Retinal pigment epithelial cell (primary cell): ENCODE results near the gene LRRC49.

Experiments used
- DNase-seq: peaks from one replicate; pipeline ENCODE4 v3.0.0-alpha.2; 2010; ENCODE audit warnings: low read depth
- H3K4me3 ChIP-seq: 2 replicates; pipeline ENCODE4 v1.5.1; 2011; ENCODE audit warnings: mild to moderate bottlenecking, low read length, control low read depth, moderate library complexity
- TF ChIP-seq, protein P1 (sequence below): conservative IDR thresholded peaks from 2 replicates; pipeline ENCODE4 v1.5.1; 2011; ENCODE audit warnings: low read depth, low read length, control low read depth, inconsistent platforms

The LRRC49 gene

GRCh38 chr15:70873232-70874054 is 19.2 kb upstream of the LRRC49 start:
- TF ChIP-seq, protein P1, sequence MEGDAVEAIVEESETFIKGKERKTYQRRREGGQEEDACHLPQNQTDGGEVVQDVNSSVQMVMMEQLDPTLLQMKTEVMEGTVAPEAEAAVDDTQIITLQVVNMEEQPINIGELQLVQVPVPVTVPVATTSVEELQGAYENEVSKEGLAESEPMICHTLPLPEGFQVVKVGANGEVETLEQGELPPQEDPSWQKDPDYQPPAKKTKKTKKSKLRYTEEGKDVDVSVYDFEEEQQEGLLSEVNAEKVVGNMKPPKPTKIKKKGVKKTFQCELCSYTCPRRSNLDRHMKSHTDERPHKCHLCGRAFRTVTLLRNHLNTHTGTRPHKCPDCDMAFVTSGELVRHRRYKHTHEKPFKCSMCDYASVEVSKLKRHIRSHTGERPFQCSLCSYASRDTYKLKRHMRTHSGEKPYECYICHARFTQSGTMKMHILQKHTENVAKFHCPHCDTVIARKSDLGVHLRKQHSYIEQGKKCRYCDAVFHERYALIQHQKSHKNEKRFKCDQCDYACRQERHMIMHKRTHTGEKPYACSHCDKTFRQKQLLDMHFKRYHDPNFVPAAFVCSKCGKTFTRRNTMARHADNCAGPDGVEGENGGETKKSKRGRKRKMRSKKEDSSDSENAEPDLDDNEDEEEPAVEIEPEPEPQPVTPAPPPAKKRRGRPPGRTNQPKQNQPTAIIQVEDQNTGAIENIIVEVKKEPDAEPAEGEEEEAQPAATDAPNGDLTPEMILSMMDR, result no peak
- no peak overlapping the region for H3K4me3 ChIP-seq
- DNase-seq, result no peak

DNA sequence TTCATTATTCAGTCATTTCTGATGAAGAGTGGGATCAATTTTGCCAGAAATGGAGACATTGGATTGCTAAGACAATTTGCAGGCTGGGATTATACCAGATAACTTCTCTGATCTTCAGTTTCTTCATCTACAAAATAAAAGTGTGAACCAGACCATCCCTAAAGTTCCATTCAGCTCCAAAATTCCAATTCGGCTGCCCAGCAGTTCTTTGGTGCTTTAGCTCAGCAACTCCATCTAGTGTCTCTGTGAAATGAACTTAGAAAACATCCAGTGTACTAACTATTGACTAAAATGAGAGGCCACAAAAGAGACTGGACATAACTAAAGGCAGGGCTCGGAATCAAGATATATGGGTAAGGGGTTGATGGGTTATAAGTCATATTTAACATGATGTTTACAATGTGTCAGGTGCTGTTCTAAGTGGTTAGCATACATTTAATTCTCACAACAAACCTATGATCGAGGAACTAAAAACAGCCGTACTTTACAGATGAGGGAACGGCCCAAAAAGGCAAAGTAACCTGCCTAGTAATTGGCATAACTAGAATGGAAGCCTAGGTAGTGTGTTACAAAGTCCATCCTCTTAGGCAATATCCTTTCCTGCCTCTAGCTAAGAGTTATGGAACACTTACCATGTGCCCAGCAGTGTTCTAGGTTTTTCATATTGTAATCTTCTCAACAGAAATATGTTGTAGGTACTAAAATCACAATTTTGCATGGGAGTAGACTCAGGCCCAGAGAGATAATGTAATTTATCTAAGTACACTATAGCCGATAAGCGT is 17.4 kb upstream of the LRRC49 start:
- TF ChIP-seq, protein P1, result peak; percentile 68
- H3K4me3 ChIP-seq, result no peak overlapping the region
- no peak for DNase-seq

- H3K4me3 ChIP-seq, result no peak overlapping the region
- DNase-seq, result no peak
- TF ChIP-seq, protein P1, result no peak
Observed at GRCh38 chr15:70876011-70876410, 16.6 kb upstream of the LRRC49 start.

DNA sequence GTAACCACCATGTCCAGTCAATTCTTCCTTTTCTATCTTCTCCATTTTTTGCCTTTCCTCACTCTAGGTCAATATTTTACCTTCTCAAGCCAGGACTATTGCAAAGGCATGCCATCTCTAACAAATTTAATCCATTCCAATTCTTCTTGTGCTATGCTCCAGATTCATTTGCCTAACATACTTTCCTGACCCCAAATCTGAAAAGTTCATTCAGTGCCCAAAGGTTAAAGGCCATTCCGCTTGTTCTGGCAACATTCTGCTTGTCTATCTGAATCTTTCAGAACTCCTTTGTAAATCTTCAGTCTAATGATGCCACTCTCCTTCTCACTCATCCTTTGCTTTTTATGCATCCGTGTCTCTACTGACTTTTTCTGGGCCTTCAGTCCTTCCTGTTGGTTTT is 15.9 kb upstream of the LRRC49 start:
- TF ChIP-seq, protein P1, result no peak
- H3K4me3 ChIP-seq, result no peak overlapping the region
- DNase-seq, result no peak

- TF ChIP-seq, protein P1, result no peak
- no peak for DNase-seq
- no peak overlapping the region for H3K4me3 ChIP-seq
Observed at GRCh38 chr15:70879401-70879800, 13.2 kb upstream of the LRRC49 start.

GRCh38 chr15:70880781-70881180 is 11.8 kb upstream of the LRRC49 start:
- DNase-seq, result no peak
- TF ChIP-seq, protein P1, result no peak
- H3K4me3 ChIP-seq, result no peak overlapping the region
